WTC11 (cell line): ENCODE measurements around the gene SEC22A. TPM values are rescaled to one million over a fixed set of nuclear protein-coding genes. Genes with fewer than 3 reads are reported as not detected.

ENCODE experiments used
- ATAC-seq: fragments of 200-7000 bp; cut with Tn5 transposase; 2 replicates; pipeline ENCODE4 v1.10.0; 2021; ENCODE audit warnings: mild to moderate bottlenecking, moderate library complexity
- CTCF ChIA-PET: fragments of 300-600 bp; sonication (Branson Sonifier 250); formaldehyde crosslinking; loops from one replicate; lab custom pipeline; 2021; ENCODE audit warnings: antibody characterized with exemption; lab: Charles Lee
- POLR2A ChIA-PET: fragments of 350-600 bp; sonication (Branson Sonifier 250); formaldehyde crosslinking; loops from one replicate; lab custom pipeline; 2021; ENCODE audit warnings: antibody characterized with exemption; lab: Charles Lee
- DNase-seq: peaks from one replicate; pipeline ENCODE4 v3.0.0; 2021; ENCODE audit warnings: low spot score
- H3K27ac Mint-ChIP-seq: 2 replicates; pipeline ENCODE4 v1.8.0; 2021; ENCODE audit warnings: mixed read lengths
- H3K27me3 Mint-ChIP-seq: 2 replicates; pipeline ENCODE4 v1.8.0; 2021; ENCODE audit warnings: low read depth, mild to moderate bottlenecking, moderate library complexity, mixed read lengths
- H3K36me3 Mint-ChIP-seq: 2 replicates; pipeline ENCODE4 v1.8.0; 2021; ENCODE audit warnings: mixed read lengths
- H3K4me1 Mint-ChIP-seq: 2 replicates; pipeline ENCODE4 v1.8.0; 2022; ENCODE audit warnings: mixed read lengths
- H3K4me3 Mint-ChIP-seq: 2 replicates; pipeline ENCODE4 v1.8.0; 2021; ENCODE audit warnings: mild to moderate bottlenecking, moderate library complexity, mixed read lengths
- H3K9me3 Mint-ChIP-seq: 2 replicates; pipeline ENCODE4 v1.8.0; 2021; ENCODE audit warnings: mixed read lengths
- CBFB ChIP-seq: sonication (generic); formaldehyde crosslinking; IDR thresholded peaks from 2 replicates; pipeline ENCODE4 v1.8.1; 2022; ENCODE audit warnings: mild to moderate bottlenecking, low read depth, missing genetic modification reagents
- CREB1 ChIP-seq: sonication (generic); formaldehyde crosslinking; IDR thresholded peaks from 2 replicates; pipeline ENCODE4 v1.8.0; 2023; ENCODE audit warnings: mild to moderate bottlenecking, missing genetic modification reagents
- CREM ChIP-seq: sonication (generic); formaldehyde crosslinking; IDR thresholded peaks from 2 replicates; pipeline ENCODE4 v1.8.1; 2022; ENCODE audit warnings: mild to moderate bottlenecking, missing genetic modification reagents, moderate library complexity
- ESRRA ChIP-seq: sonication (generic); formaldehyde crosslinking; IDR thresholded peaks from 2 replicates; pipeline ENCODE4 v1.8.1; 2022; ENCODE audit warnings: mild to moderate bottlenecking, missing genetic modification reagents, borderline replicate concordance
- ETV6 ChIP-seq: sonication (generic); formaldehyde crosslinking; IDR thresholded peaks from 2 replicates; pipeline ENCODE4 v1.8.1; 2022; ENCODE audit warnings: mild to moderate bottlenecking, missing genetic modification reagents
- KAT7 ChIP-seq: sonication (generic); formaldehyde crosslinking; IDR thresholded peaks from 2 replicates; pipeline ENCODE4 v1.8.1; 2023; ENCODE audit warnings: missing genetic modification reagents, mild to moderate bottlenecking, borderline replicate concordance
- OVOL2 ChIP-seq: fragments of 250-450 bp; sonication (Bioruptor Pico); IDR thresholded peaks from 2 replicates; pipeline ENCODE4 v1.9.0; 2021; ENCODE audit warnings: mild to moderate bottlenecking, borderline replicate concordance
- SMAD4 ChIP-seq: sonication (generic); formaldehyde crosslinking; IDR thresholded peaks from 2 replicates; pipeline ENCODE4 v1.8.0; 2022; ENCODE audit warnings: mild to moderate bottlenecking, missing genetic modification reagents
- SOX15 ChIP-seq: fragments of 250-450 bp; sonication (Bioruptor Pico); IDR thresholded peaks from 2 replicates; pipeline ENCODE4 v1.9.0; 2021; ENCODE audit warnings: mild to moderate bottlenecking
- TEAD4 ChIP-seq: sonication (generic); formaldehyde crosslinking; IDR thresholded peaks from 2 replicates; pipeline ENCODE4 v1.8.0; 2022; ENCODE audit warnings: mild to moderate bottlenecking, missing genetic modification reagents
- ZNF121 ChIP-seq: sonication (generic); formaldehyde crosslinking; IDR thresholded peaks from 2 replicates; pipeline ENCODE4 v1.8.0; 2023; ENCODE audit warnings: missing genetic modification reagents
- ZNF219 ChIP-seq: sonication (generic); formaldehyde crosslinking; IDR thresholded peaks from 2 replicates; pipeline ENCODE4 v1.8.0; 2023; ENCODE audit warnings: missing genetic modification reagents, mild to moderate bottlenecking, borderline replicate concordance
- total RNA-seq: library from RNA; stranded (reverse); gene quantifications from 3 replicates; pipeline ENCODE4 v1.2.3, GENCODE V29; 2021
- TF ChIP-seq, protein P1 (sequence below): sonication (generic); formaldehyde crosslinking; IDR thresholded peaks from 2 replicates; pipeline ENCODE4 v1.8.0; 2022; ENCODE audit warnings: missing genetic modification reagents
- TF ChIP-seq, protein P2 (sequence below): sonication (generic); formaldehyde crosslinking; IDR thresholded peaks from 2 replicates; pipeline ENCODE4 v1.8.0; 2022; ENCODE audit warnings: mild to moderate bottlenecking, missing genetic modification reagents
- TF ChIP-seq, protein P3 (sequence below): sonication (generic); formaldehyde crosslinking; IDR thresholded peaks from 2 replicates; pipeline ENCODE4 v1.8.1; 2023; ENCODE audit warnings: mild to moderate bottlenecking, missing genetic modification reagents, moderate library complexity
- TF ChIP-seq, protein P4 (sequence below): sonication (generic); formaldehyde crosslinking; conservative IDR thresholded peaks from 2 replicates; pipeline ENCODE4 v1.8.1; 2023; ENCODE audit warnings: mild to moderate bottlenecking, low read depth, missing genetic modification reagents, moderate library complexity
- TF ChIP-seq, protein P5 (sequence below): sonication (generic); formaldehyde crosslinking; IDR thresholded peaks from 2 replicates; pipeline ENCODE4 v1.8.1; 2022; ENCODE audit warnings: missing genetic modification reagents, borderline replicate concordance
- TF ChIP-seq, protein P6 (sequence below): sonication (generic); formaldehyde crosslinking; IDR thresholded peaks from 2 replicates; pipeline ENCODE4 v1.8.1; 2023; ENCODE audit warnings: mild to moderate bottlenecking, missing genetic modification reagents, moderate library complexity
- TF ChIP-seq, protein P7 (sequence below): sonication (generic); formaldehyde crosslinking; IDR thresholded peaks from 2 replicates; pipeline ENCODE4 v1.8.1; 2023; ENCODE audit warnings: mild to moderate bottlenecking, moderate library complexity, missing genetic modification reagents

The SEC22A gene
- total RNA-seq, 1 experiment from 2014 or later: 12.6 TPM

DNA sequence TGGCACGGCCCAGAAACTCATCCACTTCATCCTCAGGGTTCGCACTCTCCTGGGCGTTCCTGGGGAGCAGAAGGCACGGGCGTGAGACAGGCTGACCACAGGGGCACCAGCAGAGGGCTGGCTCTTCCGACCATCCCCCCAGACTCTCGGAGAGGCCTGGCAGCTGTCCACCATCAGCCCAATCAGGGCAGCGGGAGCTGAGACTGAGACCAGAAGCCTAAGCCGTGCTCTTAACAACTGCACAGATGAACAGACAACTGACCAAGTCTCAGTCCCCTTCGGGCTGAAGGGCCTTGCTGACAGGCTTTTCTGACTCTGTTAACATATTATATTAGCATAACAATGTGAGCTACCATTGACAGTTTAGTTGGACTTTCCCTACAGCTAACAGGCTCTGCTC is 118.0 kb downstream of the SEC22A start (continued):
- TF ChIP-seq ESRRA (CRISPR knock-in tag) (no peak), OVOL2 (CRISPR knock-in tag) (no peak), CREB1 (CRISPR knock-in tag) (no peak), KAT7 (CRISPR knock-in tag) (no peak)

DNA sequence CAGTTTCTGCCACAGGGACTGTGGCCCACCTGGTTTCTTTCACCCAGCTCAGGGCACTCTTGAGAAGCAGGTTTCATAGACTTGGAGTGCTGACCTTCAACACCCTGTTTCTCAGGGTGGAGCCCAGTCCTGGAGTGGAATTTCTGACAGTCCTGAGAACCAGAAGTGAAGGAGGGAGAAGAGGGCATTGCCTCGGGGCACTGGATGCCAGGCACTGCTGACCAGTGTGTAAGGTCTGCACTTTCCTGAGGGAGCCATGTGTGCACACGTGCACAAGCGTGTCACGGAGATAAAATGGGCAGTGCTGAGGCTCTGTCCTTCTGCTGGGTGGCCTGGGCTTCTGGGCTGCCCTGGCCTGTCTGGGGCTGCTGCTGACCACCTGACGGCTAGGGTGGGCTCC is 118.5 kb downstream of the SEC22A start:
- Mint-ChIP-seq H3K4me1 (peaks cover 75% of the 10 kb centered on the region), H3K9me3 (peaks cover 3% of the 10 kb centered on the region; the same call in 1 of the 2 replicates), H3K4me3 (peak overlapping the region; percentile 45), H3K27ac (peak overlapping the region; percentile 34; the same call in 1 of the 2 replicates), H3K27me3 (no peaks in the 10 kb centered on the region), H3K36me3 (peaks cover 3% of the 10 kb centered on the region; the same call in 1 of the 2 replicates)
- TF ChIP-seq, protein P1, sequence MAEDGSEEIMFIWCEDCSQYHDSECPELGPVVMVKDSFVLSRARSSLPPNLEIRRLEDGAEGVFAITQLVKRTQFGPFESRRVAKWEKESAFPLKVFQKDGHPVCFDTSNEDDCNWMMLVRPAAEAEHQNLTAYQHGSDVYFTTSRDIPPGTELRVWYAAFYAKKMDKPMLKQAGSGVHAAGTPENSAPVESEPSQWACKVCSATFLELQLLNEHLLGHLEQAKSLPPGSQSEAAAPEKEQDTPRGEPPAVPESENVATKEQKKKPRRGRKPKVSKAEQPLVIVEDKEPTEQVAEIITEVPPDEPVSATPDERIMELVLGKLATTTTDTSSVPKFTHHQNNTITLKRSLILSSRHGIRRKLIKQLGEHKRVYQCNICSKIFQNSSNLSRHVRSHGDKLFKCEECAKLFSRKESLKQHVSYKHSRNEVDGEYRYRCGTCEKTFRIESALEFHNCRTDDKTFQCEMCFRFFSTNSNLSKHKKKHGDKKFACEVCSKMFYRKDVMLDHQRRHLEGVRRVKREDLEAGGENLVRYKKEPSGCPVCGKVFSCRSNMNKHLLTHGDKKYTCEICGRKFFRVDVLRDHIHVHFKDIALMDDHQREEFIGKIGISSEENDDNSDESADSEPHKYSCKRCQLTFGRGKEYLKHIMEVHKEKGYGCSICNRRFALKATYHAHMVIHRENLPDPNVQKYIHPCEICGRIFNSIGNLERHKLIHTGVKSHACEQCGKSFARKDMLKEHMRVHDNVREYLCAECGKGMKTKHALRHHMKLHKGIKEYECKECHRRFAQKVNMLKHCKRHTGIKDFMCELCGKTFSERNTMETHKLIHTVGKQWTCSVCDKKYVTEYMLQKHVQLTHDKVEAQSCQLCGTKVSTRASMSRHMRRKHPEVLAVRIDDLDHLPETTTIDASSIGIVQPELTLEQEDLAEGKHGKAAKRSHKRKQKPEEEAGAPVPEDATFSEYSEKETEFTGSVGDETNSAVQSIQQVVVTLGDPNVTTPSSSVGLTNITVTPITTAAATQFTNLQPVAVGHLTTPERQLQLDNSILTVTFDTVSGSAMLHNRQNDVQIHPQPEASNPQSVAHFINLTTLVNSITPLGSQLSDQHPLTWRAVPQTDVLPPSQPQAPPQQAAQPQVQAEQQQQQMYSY (CRISPR knock-in tag): no peak
- no peak for TF ChIP-seq CREM (CRISPR knock-in tag)
- no peak for TF ChIP-seq ETV6 (CRISPR knock-in tag)
- TF ChIP-seq, protein P2, sequence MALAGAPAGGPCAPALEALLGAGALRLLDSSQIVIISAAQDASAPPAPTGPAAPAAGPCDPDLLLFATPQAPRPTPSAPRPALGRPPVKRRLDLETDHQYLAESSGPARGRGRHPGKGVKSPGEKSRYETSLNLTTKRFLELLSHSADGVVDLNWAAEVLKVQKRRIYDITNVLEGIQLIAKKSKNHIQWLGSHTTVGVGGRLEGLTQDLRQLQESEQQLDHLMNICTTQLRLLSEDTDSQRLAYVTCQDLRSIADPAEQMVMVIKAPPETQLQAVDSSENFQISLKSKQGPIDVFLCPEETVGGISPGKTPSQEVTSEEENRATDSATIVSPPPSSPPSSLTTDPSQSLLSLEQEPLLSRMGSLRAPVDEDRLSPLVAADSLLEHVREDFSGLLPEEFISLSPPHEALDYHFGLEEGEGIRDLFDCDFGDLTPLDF (CRISPR knock-in tag): no peak
- no peak for TF ChIP-seq SOX15 (CRISPR knock-in tag)
- no peak for TF ChIP-seq ZNF121 (CRISPR knock-in tag)
- no peak for TF ChIP-seq CREB1 (CRISPR knock-in tag)
- TF ChIP-seq, protein P3, sequence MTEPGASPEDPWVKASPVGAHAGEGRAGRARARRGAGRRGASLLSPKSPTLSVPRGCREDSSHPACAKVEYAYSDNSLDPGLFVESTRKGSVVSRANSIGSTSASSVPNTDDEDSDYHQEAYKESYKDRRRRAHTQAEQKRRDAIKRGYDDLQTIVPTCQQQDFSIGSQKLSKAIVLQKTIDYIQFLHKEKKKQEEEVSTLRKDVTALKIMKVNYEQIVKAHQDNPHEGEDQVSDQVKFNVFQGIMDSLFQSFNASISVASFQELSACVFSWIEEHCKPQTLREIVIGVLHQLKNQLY (CRISPR knock-in tag): no peak
- TF ChIP-seq TEAD4 (CRISPR knock-in tag): no peak
- TF ChIP-seq ZNF219 (CRISPR knock-in tag): no peak
- TF ChIP-seq, protein P4, sequence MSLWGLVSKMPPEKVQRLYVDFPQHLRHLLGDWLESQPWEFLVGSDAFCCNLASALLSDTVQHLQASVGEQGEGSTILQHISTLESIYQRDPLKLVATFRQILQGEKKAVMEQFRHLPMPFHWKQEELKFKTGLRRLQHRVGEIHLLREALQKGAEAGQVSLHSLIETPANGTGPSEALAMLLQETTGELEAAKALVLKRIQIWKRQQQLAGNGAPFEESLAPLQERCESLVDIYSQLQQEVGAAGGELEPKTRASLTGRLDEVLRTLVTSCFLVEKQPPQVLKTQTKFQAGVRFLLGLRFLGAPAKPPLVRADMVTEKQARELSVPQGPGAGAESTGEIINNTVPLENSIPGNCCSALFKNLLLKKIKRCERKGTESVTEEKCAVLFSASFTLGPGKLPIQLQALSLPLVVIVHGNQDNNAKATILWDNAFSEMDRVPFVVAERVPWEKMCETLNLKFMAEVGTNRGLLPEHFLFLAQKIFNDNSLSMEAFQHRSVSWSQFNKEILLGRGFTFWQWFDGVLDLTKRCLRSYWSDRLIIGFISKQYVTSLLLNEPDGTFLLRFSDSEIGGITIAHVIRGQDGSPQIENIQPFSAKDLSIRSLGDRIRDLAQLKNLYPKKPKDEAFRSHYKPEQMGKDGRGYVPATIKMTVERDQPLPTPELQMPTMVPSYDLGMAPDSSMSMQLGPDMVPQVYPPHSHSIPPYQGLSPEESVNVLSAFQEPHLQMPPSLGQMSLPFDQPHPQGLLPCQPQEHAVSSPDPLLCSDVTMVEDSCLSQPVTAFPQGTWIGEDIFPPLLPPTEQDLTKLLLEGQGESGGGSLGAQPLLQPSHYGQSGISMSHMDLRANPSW: no peak
- no peak for TF ChIP-seq CBFB (CRISPR knock-in tag)
- DNase-seq (no peak), ATAC-seq (no peak)
- POLR2A ChIA-PET: no interaction called here
- CTCF ChIA-PET: interaction anchor here (0.6 to 3.2 kb wide), 13 partner anchors 9 to 322 kb away, joined by 3 to 13 read pairs (median 4); no protein-coding TSS in a partner anchor

DNA sequence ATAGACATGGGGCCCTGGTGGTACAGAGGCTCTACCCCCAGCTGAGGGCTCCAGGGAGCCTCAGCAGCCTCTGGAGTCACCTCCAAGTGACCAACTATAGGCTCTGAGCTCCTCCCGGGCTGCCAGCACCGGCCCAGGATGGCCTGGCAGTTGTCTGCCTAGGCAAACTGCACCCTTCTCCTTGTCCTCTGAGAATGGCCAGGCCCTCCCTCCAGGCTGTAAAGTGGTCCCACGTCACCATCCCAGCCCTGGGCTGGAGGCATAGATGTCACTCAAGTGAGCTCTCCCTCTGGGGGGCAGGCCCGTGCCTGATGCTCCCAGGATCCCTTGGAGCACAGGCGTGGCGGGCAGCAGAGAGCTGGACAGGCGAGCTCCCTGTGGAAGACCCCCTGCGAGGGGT is 120.1 kb downstream of the SEC22A start:
- Mint-ChIP-seq H3K27me3 (no peaks in the 10 kb centered on the region), H3K4me1 (peaks cover 61% of the 10 kb centered on the region), H3K9me3 (peaks cover 3% of the 10 kb centered on the region; the same call in 1 of the 2 replicates), H3K27ac (no peak overlapping the region), H3K36me3 (peaks cover 3% of the 10 kb centered on the region; the same call in 1 of the 2 replicates), H3K4me3 (no peak overlapping the region)
- ATAC-seq: no peak
- DNase-seq: no peak
- POLR2A ChIA-PET: no interaction called here
- CTCF ChIA-PET: interaction anchor here (1.2 to 3.2 kb wide), 5 partner anchors 10 to 167 kb away, joined by 5 to 13 read pairs (median 6); no protein-coding TSS in a partner anchor
- no peak for TF ChIP-seq OVOL2 (CRISPR knock-in tag)
- TF ChIP-seq SMAD4 (CRISPR knock-in tag): no peak
- TF ChIP-seq, protein P5, sequence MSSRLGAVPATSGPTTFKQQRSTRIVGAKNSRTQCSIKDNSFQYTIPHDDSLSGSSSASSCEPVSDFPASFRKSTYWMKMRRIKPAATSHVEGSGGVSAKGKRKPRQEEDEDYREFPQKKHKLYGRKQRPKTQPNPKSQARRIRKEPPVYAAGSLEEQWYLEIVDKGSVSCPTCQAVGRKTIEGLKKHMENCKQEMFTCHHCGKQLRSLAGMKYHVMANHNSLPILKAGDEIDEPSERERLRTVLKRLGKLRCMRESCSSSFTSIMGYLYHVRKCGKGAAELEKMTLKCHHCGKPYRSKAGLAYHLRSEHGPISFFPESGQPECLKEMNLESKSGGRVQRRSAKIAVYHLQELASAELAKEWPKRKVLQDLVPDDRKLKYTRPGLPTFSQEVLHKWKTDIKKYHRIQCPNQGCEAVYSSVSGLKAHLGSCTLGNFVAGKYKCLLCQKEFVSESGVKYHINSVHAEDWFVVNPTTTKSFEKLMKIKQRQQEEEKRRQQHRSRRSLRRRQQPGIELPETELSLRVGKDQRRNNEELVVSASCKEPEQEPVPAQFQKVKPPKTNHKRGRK: no peak
- TF ChIP-seq, protein P6, sequence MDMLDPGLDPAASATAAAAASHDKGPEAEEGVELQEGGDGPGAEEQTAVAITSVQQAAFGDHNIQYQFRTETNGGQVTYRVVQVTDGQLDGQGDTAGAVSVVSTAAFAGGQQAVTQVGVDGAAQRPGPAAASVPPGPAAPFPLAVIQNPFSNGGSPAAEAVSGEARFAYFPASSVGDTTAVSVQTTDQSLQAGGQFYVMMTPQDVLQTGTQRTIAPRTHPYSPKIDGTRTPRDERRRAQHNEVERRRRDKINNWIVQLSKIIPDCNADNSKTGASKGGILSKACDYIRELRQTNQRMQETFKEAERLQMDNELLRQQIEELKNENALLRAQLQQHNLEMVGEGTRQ: no peak
- TF ChIP-seq, protein P7, sequence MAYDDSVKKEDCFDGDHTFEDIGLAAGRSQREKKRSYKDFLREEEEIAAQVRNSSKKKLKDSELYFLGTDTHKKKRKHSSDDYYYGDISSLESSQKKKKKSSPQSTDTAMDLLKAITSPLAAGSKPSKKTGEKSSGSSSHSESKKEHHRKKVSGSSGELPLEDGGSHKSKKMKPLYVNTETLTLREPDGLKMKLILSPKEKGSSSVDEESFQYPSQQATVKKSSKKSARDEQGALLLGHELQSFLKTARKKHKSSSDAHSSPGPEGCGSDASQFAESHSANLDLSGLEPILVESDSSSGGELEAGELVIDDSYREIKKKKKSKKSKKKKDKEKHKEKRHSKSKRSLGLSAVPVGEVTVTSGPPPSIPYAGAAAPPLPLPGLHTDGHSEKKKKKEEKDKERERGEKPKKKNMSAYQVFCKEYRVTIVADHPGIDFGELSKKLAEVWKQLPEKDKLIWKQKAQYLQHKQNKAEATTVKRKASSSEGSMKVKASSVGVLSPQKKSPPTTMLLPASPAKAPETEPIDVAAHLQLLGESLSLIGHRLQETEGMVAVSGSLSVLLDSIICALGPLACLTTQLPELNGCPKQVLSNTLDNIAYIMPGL (CRISPR knock-in tag): no peak
